ENCODE data around the gene SLC16A13. TPM values are rescaled to one million over a fixed set of nuclear protein-coding genes. Genes with fewer than 3 reads are reported as not detected.

SLC16A13 gene
- total and polyA plus RNA-seq, 9 donors: 0.12 to 2.8 (median 1.2) TPM

DNA sequence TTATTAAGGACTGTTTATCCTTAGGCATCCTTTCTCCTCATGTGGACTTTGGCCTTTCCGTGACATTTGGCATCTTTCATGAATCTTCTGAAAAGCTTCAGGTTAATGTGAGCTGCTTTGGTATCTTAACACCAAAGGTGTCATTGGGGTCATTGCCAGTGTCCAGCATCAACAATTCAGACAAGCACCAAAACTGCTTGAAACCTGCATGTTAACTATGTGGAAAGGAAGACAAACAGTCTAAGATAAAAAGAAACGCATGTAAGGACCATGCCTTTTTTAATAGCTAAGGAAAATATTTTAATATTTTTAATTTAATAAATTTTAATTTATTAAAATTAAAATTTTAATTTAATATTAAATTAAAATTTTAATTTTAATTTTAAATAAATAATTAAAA is 32.1 kb upstream of the SLC16A13 start:
- TF ChIP-seq, protein P1, sequence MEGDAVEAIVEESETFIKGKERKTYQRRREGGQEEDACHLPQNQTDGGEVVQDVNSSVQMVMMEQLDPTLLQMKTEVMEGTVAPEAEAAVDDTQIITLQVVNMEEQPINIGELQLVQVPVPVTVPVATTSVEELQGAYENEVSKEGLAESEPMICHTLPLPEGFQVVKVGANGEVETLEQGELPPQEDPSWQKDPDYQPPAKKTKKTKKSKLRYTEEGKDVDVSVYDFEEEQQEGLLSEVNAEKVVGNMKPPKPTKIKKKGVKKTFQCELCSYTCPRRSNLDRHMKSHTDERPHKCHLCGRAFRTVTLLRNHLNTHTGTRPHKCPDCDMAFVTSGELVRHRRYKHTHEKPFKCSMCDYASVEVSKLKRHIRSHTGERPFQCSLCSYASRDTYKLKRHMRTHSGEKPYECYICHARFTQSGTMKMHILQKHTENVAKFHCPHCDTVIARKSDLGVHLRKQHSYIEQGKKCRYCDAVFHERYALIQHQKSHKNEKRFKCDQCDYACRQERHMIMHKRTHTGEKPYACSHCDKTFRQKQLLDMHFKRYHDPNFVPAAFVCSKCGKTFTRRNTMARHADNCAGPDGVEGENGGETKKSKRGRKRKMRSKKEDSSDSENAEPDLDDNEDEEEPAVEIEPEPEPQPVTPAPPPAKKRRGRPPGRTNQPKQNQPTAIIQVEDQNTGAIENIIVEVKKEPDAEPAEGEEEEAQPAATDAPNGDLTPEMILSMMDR (IDR thresholded peaks at IDR 0.05): no peak
- TF ChIP-seq POLR2A (IDR thresholded peaks at IDR 0.05) (no peak), EP300 (IDR thresholded peaks at IDR 0.05) (no peak)
- Histone ChIP-seq H3K4me1 (ENCODE audit: insufficient read depth) (no peaks in the 10 kb centered on the region), H3K27ac (no peak overlapping the region), H3K36me3 (no peaks in the 10 kb centered on the region), H3K4me3 (no peak overlapping the region), H3K9me3 (no peaks in the 10 kb centered on the region), H3K27me3 (no peaks in the 10 kb centered on the region)
- no peak for DNase-seq
- 89 to 93% (median 93%) methylated on average over 2 of the region's 2 CpGs for WGBS, 3 donors
- intact Hi-C loops (cut with DNase I): loop anchor here in 2 of 4 donors (10.0 kb wide), 2 partner anchors 89 to 339 kb away; no protein-coding TSS in a partner anchor

DNA sequence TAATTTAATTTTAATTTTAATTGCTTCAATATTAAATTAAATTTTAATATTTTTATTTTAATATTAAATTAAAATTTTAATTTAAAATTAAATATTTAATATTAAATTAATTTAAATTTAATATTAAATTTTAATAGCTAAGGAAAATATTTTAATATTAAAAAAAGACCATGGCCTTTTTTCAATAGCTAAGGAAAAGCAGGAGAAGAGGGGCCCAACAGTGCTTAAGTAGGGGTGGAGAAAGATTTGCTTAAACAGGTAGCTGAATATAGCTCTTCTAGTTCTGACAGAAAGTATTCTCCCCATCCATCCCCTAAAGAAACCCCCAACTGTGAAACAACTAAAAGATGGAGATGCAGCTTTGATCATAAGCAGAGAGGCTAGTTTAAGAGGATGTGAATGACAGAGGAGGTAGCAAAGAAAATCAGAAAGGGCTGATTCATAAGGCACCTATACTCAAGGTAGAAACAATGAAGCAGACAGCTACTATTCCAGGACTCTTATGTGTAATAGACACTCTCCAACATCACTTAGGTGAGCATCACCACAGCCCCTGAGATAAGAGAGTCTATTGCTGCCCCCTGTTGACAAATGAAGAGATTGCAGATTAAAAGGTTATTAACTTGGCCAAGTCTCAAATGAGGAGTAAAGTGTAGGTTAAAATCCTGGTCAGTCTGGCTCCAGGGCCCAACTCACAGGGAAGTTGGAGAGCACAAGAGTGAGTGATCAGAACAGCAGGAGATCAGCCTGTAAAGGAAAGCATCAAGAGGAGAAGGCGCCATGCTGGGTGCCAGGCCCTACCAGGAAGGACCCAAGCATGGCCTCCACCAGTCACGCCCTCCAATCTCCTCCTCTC is 31.2 kb upstream of the SLC16A13 start:
- Histone ChIP-seq H3K4me1 (ENCODE audit: insufficient read depth) (no peaks in the 10 kb centered on the region), H3K36me3 (no peaks in the 10 kb centered on the region), H3K4me3 (no peak overlapping the region), H3K27ac (no peak overlapping the region), H3K9me3 (no peaks in the 10 kb centered on the region), H3K27me3 (no peaks in the 10 kb centered on the region)
- TF ChIP-seq POLR2A (IDR thresholded peaks at IDR 0.05): no peak
- TF ChIP-seq, protein P1 (IDR thresholded peaks at IDR 0.05): peak; percentile 46 to 55 (median 46)
- intact Hi-C loops (cut with DNase I): loop anchor here in 3 of 4 donors (5.0 to 10.0 kb wide), 3 partner anchors 90 to 340 kb away; no protein-coding TSS in a partner anchor
- DNase-seq: no peak
- 88 to 96% (median 96%) methylated on average over 2 of the region's 2 CpGs for WGBS, 3 donors

DNA sequence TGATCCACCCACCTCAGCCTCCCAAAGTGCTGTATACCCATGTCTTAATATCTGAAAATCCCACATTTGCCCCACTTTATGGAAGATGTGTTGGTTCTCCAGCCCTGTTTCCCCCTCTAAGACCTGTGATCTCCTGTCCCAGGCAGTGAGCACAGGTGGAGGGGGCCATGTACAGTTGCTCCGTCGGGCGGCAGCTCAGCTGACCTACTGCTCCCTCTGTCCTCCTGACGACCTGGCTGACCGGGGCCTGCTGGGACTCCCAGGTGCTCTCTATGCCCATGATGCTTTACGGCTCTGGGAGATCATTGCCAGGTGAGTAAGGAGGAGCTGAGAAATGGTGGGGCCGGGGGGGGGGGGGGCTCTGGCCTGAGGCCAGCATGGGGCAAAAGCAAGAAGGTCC is 30.1 kb upstream of the SLC16A13 start:
- WGBS, 3 donors: 64 to 81% (median 65%) methylated on average over 6 to 7 of the region's 7 CpGs
- TF ChIP-seq POLR2A (IDR thresholded peaks at IDR 0.05) (no peak), EP300 (IDR thresholded peaks at IDR 0.05) (no peak)
- TF ChIP-seq, protein P1 (IDR thresholded peaks at IDR 0.05): no peak
- Histone ChIP-seq H3K4me1 (ENCODE audit: insufficient read depth) (peaks cover 1% of the 10 kb centered on the region), H3K27me3 (no peaks in the 10 kb centered on the region), H3K9me3 (no peaks in the 10 kb centered on the region), H3K27ac (no peak overlapping the region), H3K4me3 (no peak overlapping the region), H3K36me3 (no peaks in the 10 kb centered on the region)
- intact Hi-C loops (cut with DNase I): loop anchor here in 3 of 4 donors (5.0 to 10.0 kb wide), 3 partner anchors 91 to 341 kb away; no protein-coding TSS in a partner anchor
- DNase-seq: no peak

DNA sequence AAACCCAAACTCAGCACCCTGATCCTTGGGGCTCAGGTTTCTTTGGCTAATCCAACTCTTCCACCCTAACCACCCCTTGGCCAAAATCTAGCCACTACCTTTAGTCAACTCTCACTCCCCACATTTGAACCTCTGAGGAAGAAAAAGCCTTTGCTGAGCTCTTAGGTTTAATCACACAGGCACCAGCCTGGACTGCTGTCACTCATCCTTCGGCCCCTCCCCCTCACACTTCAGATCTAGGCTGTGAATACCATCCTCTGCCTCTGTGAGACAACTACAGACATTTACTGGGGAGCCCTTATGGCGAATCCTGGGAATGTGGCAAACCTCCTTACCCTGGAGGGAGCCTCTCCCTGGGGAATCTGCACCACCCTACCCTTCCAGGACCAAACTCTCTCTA is 28.7 kb upstream of the SLC16A13 start:
- Histone ChIP-seq H3K27ac (no peak overlapping the region), H3K9me3 (no peaks in the 10 kb centered on the region), H3K36me3 (no peaks in the 10 kb centered on the region), H3K27me3 (no peaks in the 10 kb centered on the region), H3K4me1 (ENCODE audit: insufficient read depth) (peaks cover 4% of the 10 kb centered on the region), H3K4me3 (no peak overlapping the region)
- no peak for TF ChIP-seq POLR2A (IDR thresholded peaks at IDR 0.05)
- TF ChIP-seq EP300 (IDR thresholded peaks at IDR 0.05): no peak
- TF ChIP-seq, protein P1 (IDR thresholded peaks at IDR 0.05): no peak
- WGBS, 3 donors: 83 to 89% (median 84%) methylated on average over 2 of the region's 2 CpGs
- no peak for DNase-seq
- intact Hi-C loops (cut with DNase I): loop anchor here in 3 of 4 donors (5.0 to 10.0 kb wide), 3 partner anchors 92 to 342 kb away; no protein-coding TSS in a partner anchor

Measured in ovary (tissue), 9 donors.